Stomach smooth muscle (tissue), 2 donors: Measurements from ENCODE around the gene ACSL6.

ENCODE experiments used
- H3K27ac ChIP-seq: one replicate; pipeline ENCODE4 v1.7.0; 2013; ENCODE audit warnings: mild to moderate bottlenecking, low read length, inconsistent platforms
- H3K27me3 ChIP-seq, 2 donors: one replicate each; pipeline ENCODE4 v1.7.0; 2013; ENCODE audit warnings: low read length in 2 of 2; ENCODE audit not compliant: insufficient read depth in 2 of 2, control insufficient read depth in 1 of 2
- H3K36me3 ChIP-seq, 2 donors: one replicate each; pipeline ENCODE4 v1.7.0; 2013; ENCODE audit warnings: low read length in 2 of 2; ENCODE audit not compliant: control insufficient read depth in 2 of 2, insufficient read depth in 2 of 2
- H3K4me1 ChIP-seq: one replicate; pipeline ENCODE4 v1.7.0; 2013; ENCODE audit warnings: low read length; ENCODE audit not compliant: control insufficient read depth, insufficient read depth
- H3K4me3 ChIP-seq, 2 donors: one replicate each; pipeline ENCODE4 v1.7.0; 2013; ENCODE audit warnings: low read length in 2 of 2
- H3K9ac ChIP-seq, 2 donors: one replicate each; pipeline ENCODE4 v1.7.0; 2013; ENCODE audit warnings: low read length in 2 of 2, mild to moderate bottlenecking in 1 of 2
- H3K9me3 ChIP-seq, 2 donors: one replicate each; pipeline ENCODE4 v1.7.0; 2013; ENCODE audit warnings: low read length in 2 of 2; ENCODE audit not compliant: control insufficient read depth in 2 of 2
- donor health status: healthy.
- donor health status: Pancreatic carcinoma.

ACSL6 gene

GRCh38 chr5:131974622-131974955, 36.9 kb downstream of the ACSL6 start:
- no peaks in the 10 kb centered on the region for H3K27me3 ChIP-seq
- no peaks in the 10 kb centered on the region for H3K4me1 ChIP-seq
- no peak overlapping the region for H3K27ac ChIP-seq
- no peak overlapping the region for H3K4me3 ChIP-seq
- no peak overlapping the region for H3K9ac ChIP-seq
- no peaks in the 10 kb centered on the region for H3K36me3 ChIP-seq
- no peaks in the 10 kb centered on the region for H3K9me3 ChIP-seq

- H3K36me3 ChIP-seq, result no peaks in the 10 kb centered on the region
- H3K27ac ChIP-seq, result no peak overlapping the region
- H3K27me3 ChIP-seq, result no peaks in the 10 kb centered on the region
- H3K4me1 ChIP-seq, result no peaks in the 10 kb centered on the region
- no peak overlapping the region for H3K4me3 ChIP-seq
- H3K9me3 ChIP-seq, result no peaks in the 10 kb centered on the region
- H3K9ac ChIP-seq, result no peak overlapping the region
Measured at GRCh38 chr5:131974016-131974415, 37.4 kb downstream of the ACSL6 start.

GRCh38 chr5:131973089-131973712, 38.3 kb downstream of the ACSL6 start:
- Histone ChIP-seq H3K9me3 (no peaks in the 10 kb centered on the region), H3K4me1 (no peaks in the 10 kb centered on the region), H3K27ac (no peak overlapping the region), H3K36me3 (no peaks in the 10 kb centered on the region), H3K4me3 (no peak overlapping the region), H3K27me3 (no peaks in the 10 kb centered on the region), H3K9ac (no peak overlapping the region)

- no peak overlapping the region for H3K4me3 ChIP-seq
- H3K27ac ChIP-seq, result no peak overlapping the region
Measured at GRCh38 chr5:131968396-131968954, 43.0 kb downstream of the ACSL6 start.

GRCh38 chr5:131966551-131966950, 44.9 kb downstream of the ACSL6 start:
- no peaks in the 10 kb centered on the region for H3K36me3 ChIP-seq
- H3K4me1 ChIP-seq, result no peaks in the 10 kb centered on the region

More at GRCh38 chr5:131968396-131968954, 43.0 kb downstream of the ACSL6 start:
- Histone ChIP-seq H3K27me3 (no peaks in the 10 kb centered on the region), H3K9ac (no peak overlapping the region), H3K4me1 (no peaks in the 10 kb centered on the region), H3K36me3 (no peaks in the 10 kb centered on the region), H3K9me3 (no peaks in the 10 kb centered on the region)

GRCh38 chr5:131965826-131966415, 45.5 kb downstream of the ACSL6 start:
- Histone ChIP-seq H3K9me3 (no peaks in the 10 kb centered on the region), H3K36me3 (no peaks in the 10 kb centered on the region), H3K27me3 (no peaks in the 10 kb centered on the region), H3K27ac (no peak overlapping the region), H3K4me3 (no peak overlapping the region), H3K9ac (no peak overlapping the region), H3K4me1 (no peaks in the 10 kb centered on the region)

More at GRCh38 chr5:131966551-131966950, 44.9 kb downstream of the ACSL6 start:
- Histone ChIP-seq H3K9me3 (no peaks in the 10 kb centered on the region), H3K9ac (no peak overlapping the region), H3K27me3 (no peaks in the 10 kb centered on the region), H3K4me3 (no peak overlapping the region), H3K27ac (no peak overlapping the region)

- no peaks in the 10 kb centered on the region for H3K36me3 ChIP-seq
- no peak overlapping the region for H3K4me3 ChIP-seq
- no peaks in the 10 kb centered on the region for H3K4me1 ChIP-seq
- H3K9ac ChIP-seq, result no peak overlapping the region
- no peaks in the 10 kb centered on the region for H3K9me3 ChIP-seq
- no peak overlapping the region for H3K27ac ChIP-seq
- H3K27me3 ChIP-seq, result no peaks in the 10 kb centered on the region
Measured at GRCh38 chr5:131959906-131960305, 51.6 kb downstream of the ACSL6 start.

GRCh38 chr5:131959136-131959535, 52.3 kb downstream of the ACSL6 start:
- no peaks in the 10 kb centered on the region for H3K9me3 ChIP-seq
- no peak overlapping the region for H3K27ac ChIP-seq
- no peak overlapping the region for H3K4me3 ChIP-seq
- no peak overlapping the region for H3K9ac ChIP-seq
- no peaks in the 10 kb centered on the region for H3K4me1 ChIP-seq
- no peaks in the 10 kb centered on the region for H3K27me3 ChIP-seq
- H3K36me3 ChIP-seq, result no peaks in the 10 kb centered on the region

- no peak overlapping the region for H3K9ac ChIP-seq
- H3K36me3 ChIP-seq, result no peaks in the 10 kb centered on the region
- H3K27me3 ChIP-seq, result no peaks in the 10 kb centered on the region
- H3K27ac ChIP-seq, result no peak overlapping the region
- no peaks in the 10 kb centered on the region for H3K9me3 ChIP-seq
- no peaks in the 10 kb centered on the region for H3K4me1 ChIP-seq
- no peak overlapping the region for H3K4me3 ChIP-seq
Measured at GRCh38 chr5:131957721-131958441, 53.6 kb downstream of the ACSL6 start.

GRCh38 chr5:131953969-131954368, 57.5 kb downstream of the ACSL6 start:
- no peaks in the 10 kb centered on the region for H3K9me3 ChIP-seq
- no peaks in the 10 kb centered on the region for H3K36me3 ChIP-seq
- no peak overlapping the region for H3K9ac ChIP-seq
- H3K4me3 ChIP-seq, result no peak overlapping the region
- no peaks in the 10 kb centered on the region for H3K27me3 ChIP-seq
- H3K27ac ChIP-seq, result no peak overlapping the region
- H3K4me1 ChIP-seq, result no peaks in the 10 kb centered on the region
